ENCODE results near the gene MAP4K1.

DNA sequence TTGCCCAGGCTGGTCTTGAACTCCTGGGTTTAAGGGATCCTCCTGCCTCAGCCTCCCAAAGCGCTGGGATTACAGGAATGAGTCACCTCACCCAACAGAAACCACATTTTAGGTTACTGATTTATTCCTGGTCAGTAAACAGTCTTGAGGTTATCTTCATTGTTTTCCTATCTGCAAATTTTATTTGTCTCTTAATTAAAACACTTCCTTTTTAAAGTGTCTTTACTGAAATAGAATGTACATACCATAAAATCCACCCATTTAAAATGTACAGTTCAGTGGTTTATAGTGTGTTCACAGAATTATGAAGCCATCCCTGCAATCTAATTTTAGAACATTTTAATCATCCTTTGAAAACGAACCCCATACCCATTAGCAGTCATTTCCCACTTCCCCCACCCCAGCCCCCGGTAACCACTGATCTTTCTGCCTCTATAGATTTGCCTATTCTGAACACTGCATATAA, 63.0 kb downstream of the MAP4K1 start:
- TF ChIP-seq ZNF544 (tag by site-specific recombination; IDR thresholded peaks at IDR 0.05) (no peak), IKZF3 (tag by site-specific recombination; IDR thresholded peaks at IDR 0.05) (no peak), ZNF324 (tag by site-specific recombination; IDR thresholded peaks at IDR 0.05) (no peak), ZNF350 (tag by site-specific recombination; IDR thresholded peaks at IDR 0.05) (no peak), ZNF555 (tag by site-specific recombination; conservative IDR thresholded peaks at IDR 0.05) (no peak), ZNF174 (tag by site-specific recombination; IDR thresholded peaks at IDR 0.05) (no peak), ZFP3 (tag by site-specific recombination; IDR thresholded peaks at IDR 0.05; ENCODE audit: low read depth) (no peak), ZNF510 (tag by site-specific recombination; IDR thresholded peaks at IDR 0.05; ENCODE audit: insufficient replicate concordance) (no peak)
- TF ChIP-seq, protein P1, sequence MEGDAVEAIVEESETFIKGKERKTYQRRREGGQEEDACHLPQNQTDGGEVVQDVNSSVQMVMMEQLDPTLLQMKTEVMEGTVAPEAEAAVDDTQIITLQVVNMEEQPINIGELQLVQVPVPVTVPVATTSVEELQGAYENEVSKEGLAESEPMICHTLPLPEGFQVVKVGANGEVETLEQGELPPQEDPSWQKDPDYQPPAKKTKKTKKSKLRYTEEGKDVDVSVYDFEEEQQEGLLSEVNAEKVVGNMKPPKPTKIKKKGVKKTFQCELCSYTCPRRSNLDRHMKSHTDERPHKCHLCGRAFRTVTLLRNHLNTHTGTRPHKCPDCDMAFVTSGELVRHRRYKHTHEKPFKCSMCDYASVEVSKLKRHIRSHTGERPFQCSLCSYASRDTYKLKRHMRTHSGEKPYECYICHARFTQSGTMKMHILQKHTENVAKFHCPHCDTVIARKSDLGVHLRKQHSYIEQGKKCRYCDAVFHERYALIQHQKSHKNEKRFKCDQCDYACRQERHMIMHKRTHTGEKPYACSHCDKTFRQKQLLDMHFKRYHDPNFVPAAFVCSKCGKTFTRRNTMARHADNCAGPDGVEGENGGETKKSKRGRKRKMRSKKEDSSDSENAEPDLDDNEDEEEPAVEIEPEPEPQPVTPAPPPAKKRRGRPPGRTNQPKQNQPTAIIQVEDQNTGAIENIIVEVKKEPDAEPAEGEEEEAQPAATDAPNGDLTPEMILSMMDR (tag by site-specific recombination; IDR thresholded peaks at IDR 0.05): no peak
- TF ChIP-seq, protein P2, sequence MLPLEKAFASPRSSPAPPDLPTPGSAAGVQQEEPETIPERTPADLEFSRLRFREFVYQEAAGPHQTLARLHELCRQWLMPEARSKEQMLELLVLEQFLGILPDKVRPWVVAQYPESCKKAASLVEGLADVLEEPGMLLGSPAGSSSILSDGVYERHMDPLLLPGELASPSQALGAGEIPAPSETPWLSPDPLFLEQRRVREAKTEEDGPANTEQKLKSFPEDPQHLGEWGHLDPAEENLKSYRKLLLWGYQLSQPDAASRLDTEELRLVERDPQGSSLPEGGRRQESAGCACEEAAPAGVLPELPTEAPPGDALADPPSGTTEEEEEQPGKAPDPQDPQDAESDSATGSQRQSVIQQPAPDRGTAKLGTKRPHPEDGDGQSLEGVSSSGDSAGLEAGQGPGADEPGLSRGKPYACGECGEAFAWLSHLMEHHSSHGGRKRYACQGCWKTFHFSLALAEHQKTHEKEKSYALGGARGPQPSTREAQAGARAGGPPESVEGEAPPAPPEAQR (tag by site-specific recombination; IDR thresholded peaks at IDR 0.05): no peak
